HepG2 (cell line): ENCODE data around the gene IL4I1. TPM values are rescaled to one million over a fixed set of nuclear protein-coding genes. Genes with fewer than 3 reads are reported as not detected.
A peak's percentile ranks its signal among the peaks of the same experiment; 100 is the strongest.

Experiments used
- ATF7-NPFF ChIP-seq: sonication (generic); formaldehyde crosslinking; IDR thresholded peaks from 2 replicates; pipeline ENCODE4 v1.8.1; 2023; ENCODE audit warnings: mild to moderate bottlenecking, low read depth, missing genetic modification reagents, moderate library complexity
- ATRX ChIP-seq: sonication (generic); formaldehyde crosslinking; IDR thresholded peaks from 2 replicates; pipeline ENCODE4 v1.4.0; 2020; ENCODE audit warnings: missing genetic modification reagents, borderline replicate concordance
- FOXA1 ChIP-seq, 2 experiments: fragments of 450-650 bp in 1 of 2; sonication (generic) in 1 of 2; formaldehyde crosslinking in 1 of 2; IDR thresholded peaks; 2 replicates each; pipeline versions ENCODE4 v1.4.0 to v1.6.1; 2016 to 2020; ENCODE audit warnings: missing genetic modification reagents in 1 of 2
- GABPB1 ChIP-seq: IDR thresholded peaks from 2 replicates; pipeline ENCODE4 v1.6.1; 2016; ENCODE audit warnings: mild to moderate bottlenecking, missing genetic modification reagents, moderate library complexity, missing compliant biosample characterization
- HDAC6 ChIP-seq: fragments of 200-600 bp; sonication (generic); IDR thresholded peaks from 2 replicates; pipeline ENCODE4 v1.7.0; 2017; ENCODE audit warnings: mild to moderate bottlenecking, antibody characterized with exemption, low read length, low read depth
- KAT7 ChIP-seq: IDR thresholded peaks from 2 replicates; pipeline ENCODE4 v1.6.1; 2018; ENCODE audit warnings: borderline replicate concordance, missing compliant biosample characterization
- MAF1 ChIP-seq: sonication (generic); formaldehyde crosslinking; IDR thresholded peaks from 2 replicates; pipeline ENCODE4 v1.5.0; 2020; ENCODE audit warnings: missing genetic modification reagents, borderline replicate concordance
- NFIB ChIP-seq: sonication (generic); formaldehyde crosslinking; IDR thresholded peaks from 2 replicates; pipeline ENCODE4 v1.9.0; 2021; ENCODE audit warnings: missing genetic modification reagents, mild to moderate bottlenecking, borderline replicate concordance
- POGK ChIP-seq: sonication (generic); formaldehyde crosslinking; conservative IDR thresholded peaks from 2 replicates; pipeline ENCODE4 v1.8.0; 2022; ENCODE audit warnings: mild to moderate bottlenecking, moderate library complexity, missing genetic modification reagents
- PTBP1 ChIP-seq: fragments of 200-400 bp; formaldehyde crosslinking; IDR thresholded peaks from 2 replicates; pipeline ENCODE4 v1.6.1; 2018; ENCODE audit warnings: low read length, low read depth; ENCODE audit not compliant: poor library complexity, severe bottlenecking
- SIN3B ChIP-seq: fragments of 150-350 bp; IDR thresholded peaks from 2 replicates; pipeline ENCODE4 v1.6.1; 2014; ENCODE audit warnings: low read length
- XBP1 ChIP-seq: sonication (generic); formaldehyde crosslinking; IDR thresholded peaks from 2 replicates; pipeline ENCODE4 v1.5.0; 2020; ENCODE audit warnings: missing genetic modification reagents
- ZBTB26 ChIP-seq: IDR thresholded peaks from 2 replicates; pipeline ENCODE4 v1.6.1; 2016; ENCODE audit warnings: missing compliant biosample characterization, missing genetic modification reagents, borderline replicate concordance
- ZFX ChIP-seq: sonication (generic); formaldehyde crosslinking; IDR thresholded peaks from 2 replicates; pipeline ENCODE4 v1.4.0; 2020; ENCODE audit warnings: mild to moderate bottlenecking, low read depth, missing genetic modification reagents, moderate library complexity
- ZNF180 ChIP-seq: sonication (generic); formaldehyde crosslinking; IDR thresholded peaks from 2 replicates; pipeline ENCODE4 v1.4.0; 2020; ENCODE audit warnings: low read depth, missing genetic modification reagents, borderline replicate concordance
- ZNF230 ChIP-seq: sonication (generic); formaldehyde crosslinking; IDR thresholded peaks from 2 replicates; pipeline ENCODE4 v1.4.0; 2020; ENCODE audit warnings: mild to moderate bottlenecking, missing genetic modification reagents
- ZNF333 ChIP-seq: sonication (generic); formaldehyde crosslinking; IDR thresholded peaks from 2 replicates; pipeline ENCODE4 v1.4.0; 2020; ENCODE audit warnings: mild to moderate bottlenecking, missing genetic modification reagents, borderline replicate concordance
- ZNF34 ChIP-seq: sonication (generic); formaldehyde crosslinking; IDR thresholded peaks from 2 replicates; pipeline ENCODE4 v1.4.0; 2020; ENCODE audit warnings: mild to moderate bottlenecking, missing genetic modification reagents, borderline replicate concordance
- ZNF446 ChIP-seq: sonication (generic); formaldehyde crosslinking; IDR thresholded peaks from 2 replicates; pipeline ENCODE4 v1.5.0; 2020; ENCODE audit warnings: mild to moderate bottlenecking, missing genetic modification reagents
- ZNF709 ChIP-seq: sonication (generic); formaldehyde crosslinking; IDR thresholded peaks from 2 replicates; pipeline ENCODE4 v1.5.0; 2020; ENCODE audit warnings: mild to moderate bottlenecking, missing genetic modification reagents
- ZNF75D ChIP-seq: sonication (generic); formaldehyde crosslinking; IDR thresholded peaks from 2 replicates; pipeline ENCODE4 v1.8.1; 2023; ENCODE audit warnings: missing genetic modification reagents, mild to moderate bottlenecking, borderline replicate concordance
- ZNF777 ChIP-seq: sonication (generic); formaldehyde crosslinking; IDR thresholded peaks from 2 replicates; pipeline ENCODE4 v1.4.0; 2020; ENCODE audit warnings: missing genetic modification reagents
- ZNF800 ChIP-seq: sonication (generic); formaldehyde crosslinking; IDR thresholded peaks from 2 replicates; pipeline ENCODE4 v1.4.0; 2020; ENCODE audit warnings: missing genetic modification reagents
- ZSCAN31 ChIP-seq: sonication (generic); formaldehyde crosslinking; IDR thresholded peaks from 2 replicates; pipeline ENCODE4 v1.5.0; 2020; ENCODE audit warnings: low read depth, mild to moderate bottlenecking, missing genetic modification reagents
- polyA plus RNA-seq, 8 experiments: library from polyadenylated mRNA; depleted of rRNA in 3 of 8; stranded (reverse) in 7 of 8; unstranded in 1 of 8; fragments of >200 nt; fragmentation: Illumina TruSeq in 4 of 8; extraction: Trizol in 4 of 8; gene quantifications; 2 replicates each; pipeline versions ENCODE4 v1.2.1 to v1.2.3, GENCODE V29; 2011 to 2016; ENCODE audit warnings: low read depth in 4 of 8, missing spikeins in 1 of 8, mixed read lengths in 1 of 8; ENCODE audit not compliant: insufficient read depth in 1 of 8
- total RNA-seq, 5 experiments: library from RNA; depleted of rRNA; stranded (reverse); fragments of >200 nt; fragmentation: Illumina TruSeq; extraction: Trizol; gene quantifications; 2 replicates each; pipeline ENCODE4 v1.2.3, GENCODE V29; 2016; ENCODE audit warnings: low read depth in 1 of 5

IL4I1 gene
- total and polyA plus RNA-seq, 2 of the 13 experiments (the other 11 are each of a cell fraction or from before 2014, with no cell fraction given): not detected

GRCh38 chr19:49866933-49867782 lies 29.5 kb downstream of the IL4I1 start, which contains the start of gene PNKP (continued):
- TF ChIP-seq ZBTB26 (CRISPR knock-in tag) (no peak; the same call in 1 of the 2 replicates), FOXA1 (IDR thresholded peaks at IDR 0.05) (no peak), FOXA1 (CRISPR knock-in tag; IDR thresholded peaks at IDR 0.05) (no peak), ZNF709 (CRISPR knock-in tag) (peak; percentile 69; the same call in 1 of the 2 replicates), POGK (CRISPR knock-in tag) (no peak; the same call in 1 of the 2 replicates), ZSCAN31 (CRISPR knock-in tag) (no peak; the same call in 1 of the 2 replicates), GABPB1 (CRISPR knock-in tag) (peak; percentile 97), ATF7-NPFF (CRISPR knock-in tag) (peak; percentile 51; the same call in 1 of the 2 replicates), ZNF446 (CRISPR knock-in tag) (0 out of 2 replicates have a peak, but pooled peaks have one; percentile 59), ZNF180 (CRISPR knock-in tag) (no peak), ATRX (CRISPR knock-in tag) (no peak), ZNF75D (CRISPR knock-in tag) (peak; percentile 40; the same call in 1 of the 2 replicates), ZNF333 (peak; percentile 74; the same call in 1 of the 2 replicates), SIN3B (peak; percentile 12; the same call in 1 of the 2 replicates), MAF1 (CRISPR knock-in tag) (0 out of 2 replicates have a peak, but pooled peaks have one; percentile 27), ZNF777 (CRISPR knock-in tag) (peak; percentile 83), NFIB (CRISPR knock-in tag) (no peak), HDAC6 (no peak), PTBP1 (peak; percentile 22), ZFX (CRISPR knock-in tag) (peak; percentile 84), ZNF800 (CRISPR knock-in tag) (peak; percentile 72; the same call in 1 of the 2 replicates), ZNF230 (CRISPR knock-in tag) (peak; percentile 65; the same call in 1 of the 2 replicates), XBP1 (CRISPR knock-in tag) (no peak), ZNF34 (CRISPR knock-in tag) (no peak), KAT7 (CRISPR knock-in tag) (0 out of 2 replicates have a peak, but pooled peaks have one; percentile 47)
